Measurements from ENCODE around the gene PTPRR. TPM values are rescaled to one million over a fixed set of nuclear protein-coding genes. Genes with fewer than 3 reads are reported as not detected.
A peak's percentile ranks its signal among the peaks of the same experiment; 100 is the strongest.

The PTPRR gene
- total and polyA plus RNA-seq, 2 of the 13 experiments (the other 11 are each of a cell fraction or from before 2014, with no cell fraction given) = not detected

DNA sequence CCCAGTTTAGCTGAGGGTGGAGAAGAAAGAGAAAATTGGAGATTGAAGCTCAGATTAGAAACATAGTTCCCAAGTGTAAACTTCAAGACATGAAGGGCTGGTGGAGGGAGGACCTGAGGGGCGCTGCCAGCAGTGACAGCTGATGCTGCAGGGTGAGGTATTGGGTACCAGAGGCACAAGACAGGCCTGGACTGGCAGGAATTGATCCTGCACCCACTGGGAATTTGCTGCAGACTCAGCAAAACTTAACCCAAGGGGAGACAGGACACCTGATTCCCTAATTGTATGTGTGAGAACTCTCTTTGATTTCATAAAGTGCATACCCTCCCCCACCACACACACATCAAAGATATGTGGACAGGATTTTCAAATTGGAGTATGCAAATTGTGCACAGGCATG, 11.6 kb downstream of the PTPRR start:
- ATAC-seq (no peak), DNase-seq (ENCODE audit: low spot score) (no peak), FAIRE-seq (no peak)
- intact Hi-C loops (cut with micrococcal nuclease; ENCODE audit: unreplicated experiment) (no loop called here), in situ Hi-C loops (cut with HindIII; ENCODE audit: extremely low pct_ligation_motif_present, low pct_unique_long_range_greater_than_20kb) (no loop called here)
- Histone ChIP-seq H2AFZ (ENCODE audit: low read length) (no peak overlapping the region), H3K79me2 (ENCODE audit: insufficient read depth, low read length) (no peaks in the 10 kb centered on the region), H3K4me2 (ENCODE audit: low read depth, low read length) (no peak overlapping the region), H3K27ac (ENCODE audit: extremely low read length, insufficient read depth, low read length) (no peak overlapping the region), H3K9me3 (ENCODE audit: low read length) (no peaks in the 10 kb centered on the region), H3K36me3 (replicated peaks in 1 of 2; ENCODE audit: control insufficient read depth in 1 of 2, insufficient read depth in 2 of 2, low read length in 2 of 2) (no peaks in the 10 kb centered on the region), H3K4me3 (replicated peaks in 1 of 3; ENCODE audit: insufficient read depth in 1 of 3, low read depth in 2 of 3, low read length in 3 of 3) (no peak overlapping the region), H3K27me3 (ENCODE audit: control insufficient read depth in 1 of 2, insufficient read depth in 2 of 2, low read length in 2 of 2) (no peaks in the 10 kb centered on the region), H4K20me1 (ENCODE audit: insufficient read depth, low read length) (no peaks in the 10 kb centered on the region), H3K9ac (ENCODE audit: insufficient read depth, low read depth, low read length) (no peak overlapping the region), H3K4me1 (ENCODE audit: insufficient read depth, low read length) (no peaks in the 10 kb centered on the region)
- ChIA-PET POLR2A (no interaction called here), CTCF (ENCODE audit: low intra/inter-chr PET ratio, low total read pairs) (no interaction called here)
- no TSS peak for BruUV-seq (replicated peaks)
- WGBS (ENCODE audit: low lambda C conversion rate) = 0% methylated on average over 1 of the region's 1 CpG
- peak; percentile 68 to 84 for TF ChIP-seq MAFK (conservative IDR thresholded peaks at IDR 0.05 in 1 of 2, IDR thresholded peaks at IDR 0.05 in 1 of 2; ENCODE audit: low read length in 2 of 2)
- no peak for TF ChIP-seq RXRA (CRISPR knock-in tag; IDR thresholded peaks at IDR 0.05)
- TF ChIP-seq NBN (conservative IDR thresholded peaks at IDR 0.05) = no peak
- TF ChIP-seq MAFF (IDR thresholded peaks at IDR 0.05; ENCODE audit: low read depth, low read length) = peak; percentile 81
- TF ChIP-seq ZNF230 (CRISPR knock-in tag; IDR thresholded peaks at IDR 0.05) = no peak

DNA sequence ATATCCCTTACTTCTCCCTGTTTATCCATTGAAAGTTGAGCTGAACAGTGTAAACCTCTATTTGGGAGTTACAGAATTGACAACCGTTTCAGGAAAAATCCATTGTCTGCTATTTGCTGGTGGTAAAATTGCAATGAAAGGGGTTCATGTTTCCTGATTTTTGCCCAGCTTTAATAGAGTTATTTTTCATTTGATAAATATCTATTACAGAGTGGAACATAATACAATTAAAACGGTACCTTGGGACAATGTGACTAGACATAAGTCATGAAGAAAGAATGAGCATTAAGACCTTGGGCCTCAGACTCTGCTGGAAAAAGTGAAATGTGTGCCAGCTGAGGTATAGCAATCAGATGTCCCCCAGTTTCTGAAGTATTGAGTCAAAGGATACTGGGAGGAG, 13.1 kb downstream of the PTPRR start:
- intact Hi-C loops (cut with micrococcal nuclease; ENCODE audit: unreplicated experiment) = no loop called here
- H3K27ac ChIP-seq (ENCODE audit: extremely low read length, insufficient read depth, low read length) = no peak overlapping the region
- BruUV-seq (replicated peaks) = no TSS peak
- 0% methylated on average over 2 of the region's 2 CpGs for WGBS (ENCODE audit: low lambda C conversion rate)
- DNase-seq (ENCODE audit: low spot score) (no peak), FAIRE-seq (no peak), ATAC-seq (no peak)
- no peaks in the 10 kb centered on the region for H3K79me2 ChIP-seq (ENCODE audit: insufficient read depth, low read length)
- no peaks in the 10 kb centered on the region for H4K20me1 ChIP-seq (ENCODE audit: insufficient read depth, low read length)
- H2AFZ ChIP-seq (ENCODE audit: low read length) = no peak overlapping the region
- in situ Hi-C loops (cut with HindIII; ENCODE audit: extremely low pct_ligation_motif_present, low pct_unique_long_range_greater_than_20kb) = no loop called here
- no peaks in the 10 kb centered on the region for H3K36me3 ChIP-seq (replicated peaks in 1 of 2; ENCODE audit: control insufficient read depth in 1 of 2, insufficient read depth in 2 of 2, low read length in 2 of 2)
- CTCF ChIA-PET (ENCODE audit: low intra/inter-chr PET ratio, low total read pairs) = no interaction called here
- H3K4me1 ChIP-seq (ENCODE audit: insufficient read depth, low read length) = no peaks in the 10 kb centered on the region
- POLR2A ChIA-PET = no interaction called here
- H3K9me3 ChIP-seq (ENCODE audit: low read length) = no peaks in the 10 kb centered on the region
- TF ChIP-seq EEA1 (CRISPR knock-in tag; IDR thresholded peaks at IDR 0.05; ENCODE audit: borderline replicate concordance) = no peak
- TF ChIP-seq THAP7 (CRISPR knock-in tag; IDR thresholded peaks at IDR 0.05) = no peak
- no peak for TF ChIP-seq FOXJ3 (CRISPR knock-in tag; IDR thresholded peaks at IDR 0.05; ENCODE audit: borderline replicate concordance)
- TF ChIP-seq, protein P1, sequence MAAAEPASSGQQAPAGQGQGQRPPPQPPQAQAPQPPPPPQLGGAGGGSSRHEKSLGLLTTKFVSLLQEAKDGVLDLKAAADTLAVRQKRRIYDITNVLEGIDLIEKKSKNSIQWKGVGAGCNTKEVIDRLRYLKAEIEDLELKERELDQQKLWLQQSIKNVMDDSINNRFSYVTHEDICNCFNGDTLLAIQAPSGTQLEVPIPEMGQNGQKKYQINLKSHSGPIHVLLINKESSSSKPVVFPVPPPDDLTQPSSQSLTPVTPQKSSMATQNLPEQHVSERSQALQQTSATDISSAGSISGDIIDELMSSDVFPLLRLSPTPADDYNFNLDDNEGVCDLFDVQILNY (CRISPR knock-in tag; conservative IDR thresholded peaks at IDR 0.05) = no peak
- TF ChIP-seq CREB1 (IDR thresholded peaks at IDR 0.05) = no peak
- TF ChIP-seq CREB1 (CRISPR knock-in tag; IDR thresholded peaks at IDR 0.05) = no peak
- TF ChIP-seq ZNF564 (CRISPR knock-in tag; IDR thresholded peaks at IDR 0.05) = no peak
- TF ChIP-seq KDM6A (CRISPR knock-in tag; IDR thresholded peaks at IDR 0.05; ENCODE audit: low read depth) = no peak
- TF ChIP-seq RAD51 (IDR thresholded peaks at IDR 0.05; ENCODE audit: borderline replicate concordance) = no peak
- no peak for TF ChIP-seq ATRX (CRISPR knock-in tag; IDR thresholded peaks at IDR 0.05; ENCODE audit: borderline replicate concordance)
- TF ChIP-seq ZNF205 (CRISPR knock-in tag; IDR thresholded peaks at IDR 0.05) = no peak
- no peak for TF ChIP-seq SMAD1 (CRISPR knock-in tag; IDR thresholded peaks at IDR 0.05; ENCODE audit: borderline replicate concordance, low read depth)
- TF ChIP-seq AHR (CRISPR knock-in tag; IDR thresholded peaks at IDR 0.05) = no peak
- TF ChIP-seq NR2C2 (CRISPR knock-in tag; IDR thresholded peaks at IDR 0.05; ENCODE audit: borderline replicate concordance) = no peak
- TF ChIP-seq EED (CRISPR knock-in tag; IDR thresholded peaks at IDR 0.05) = no peak
- no peaks in the 10 kb centered on the region for H3K27me3 ChIP-seq (ENCODE audit: control insufficient read depth in 1 of 2, insufficient read depth in 2 of 2, low read length in 2 of 2)
- no peak overlapping the region for H3K4me2 ChIP-seq (ENCODE audit: low read depth, low read length)
- H3K4me3 ChIP-seq (replicated peaks in 1 of 3; ENCODE audit: insufficient read depth in 1 of 3, low read depth in 2 of 3, low read length in 3 of 3) = no peak overlapping the region
- no peak overlapping the region for H3K9ac ChIP-seq (ENCODE audit: insufficient read depth, low read depth, low read length)

Data from HepG2 (cell line).